OCI-LY7 (cell line): ENCODE data around the gene FANCD2. TPM values are rescaled to one million over a fixed set of nuclear protein-coding genes. Genes with fewer than 3 reads are reported as not detected.

ENCODE experiments used
- BruUV-seq: library from RNA; stranded (reverse); fragments of 400-500 nt; replicated peaks from 2 replicates; lab custom pipeline; 2021; lab: Mats Ljungman, UMichigan
- CTCF ChIA-PET: fragments of 300-600 bp; sonication (Branson Sonifier 250); formaldehyde crosslinking; loops from one replicate; lab custom pipeline; 2022; ENCODE audit warnings: antibody characterized with exemption; ENCODE audit not compliant: unreplicated experiment; lab: Charles Lee
- POLR2A ChIA-PET: fragments of 300-600 bp; sonication (Branson Sonifier 250); formaldehyde crosslinking; loops from one replicate; lab custom pipeline; 2022; ENCODE audit warnings: antibody characterized with exemption; lab: Charles Lee
- DNase-seq: peaks from one replicate; pipeline ENCODE4 v3.0.0-alpha.2; 2015; ENCODE audit warnings: low spot score
- H2AFZ ChIP-seq: fragments of 200-600 bp; sonication (generic), shearing (Covaris generic); 2 replicates; pipeline ENCODE4 v1.6.1; 2014; ENCODE audit warnings: mild to moderate bottlenecking, antibody characterized with exemption, low read length, moderate library complexity
- H3K27ac ChIP-seq: fragments of 200-600 bp; sonication (generic); 2 replicates; pipeline ENCODE4 v1.5.1; 2014; ENCODE audit warnings: mixed run types, low read depth, mild to moderate bottlenecking, moderate library complexity, low read length, inconsistent platforms; ENCODE audit not compliant: poor library complexity, severe bottlenecking
- H3K36me3 ChIP-seq: fragments of 200-600 bp; sonication (generic); 2 replicates; pipeline ENCODE4 v1.6.1; 2014; ENCODE audit warnings: mild to moderate bottlenecking, antibody characterized with exemption, low read length, moderate library complexity, mixed read lengths; ENCODE audit not compliant: insufficient read depth
- H3K4me1 ChIP-seq: fragments of 200-600 bp; sonication (generic); 2 replicates; pipeline ENCODE4 v1.5.1; 2014; ENCODE audit warnings: mild to moderate bottlenecking, low read length; ENCODE audit not compliant: insufficient read depth, poor library complexity, severe bottlenecking
- H3K4me2 ChIP-seq: fragments of 200-600 bp; sonication (generic); 2 replicates; pipeline ENCODE4 v1.6.1; 2014; ENCODE audit warnings: mild to moderate bottlenecking, low read length
- H3K4me3 ChIP-seq: fragments of 200-600 bp; sonication (generic); 2 replicates; pipeline ENCODE4 v1.5.1; 2014; ENCODE audit warnings: mild to moderate bottlenecking, low read depth, low read length; ENCODE audit not compliant: poor library complexity, severe bottlenecking
- H3K79me2 ChIP-seq: fragments of 200-600 bp; sonication (generic); 2 replicates; pipeline ENCODE4 v1.6.1; 2016; ENCODE audit warnings: low read depth, mild to moderate bottlenecking, low read length, moderate library complexity, mixed read lengths; ENCODE audit not compliant: insufficient read depth
- H3K9me2 ChIP-seq: fragments of 200-600 bp; sonication (generic); 2 replicates; pipeline ENCODE4 v1.6.1; 2016; ENCODE audit warnings: mild to moderate bottlenecking, low read length, mixed read lengths; ENCODE audit not compliant: insufficient read depth
- H3K9me3 ChIP-seq: fragments of 200-600 bp; sonication (generic); 2 replicates; pipeline ENCODE4 v1.6.1; 2014; ENCODE audit warnings: mild to moderate bottlenecking, mixed run types, low read length, mixed read lengths
- H4K20me1 ChIP-seq: fragments of 200-600 bp; sonication (generic); 2 replicates; pipeline ENCODE4 v1.6.1; 2014; ENCODE audit warnings: mild to moderate bottlenecking, antibody characterized with exemption, low read length, moderate library complexity, mixed read lengths; ENCODE audit not compliant: insufficient read depth
- CTCF ChIP-seq: fragments of 200-600 bp; sonication (generic); conservative IDR thresholded peaks from 2 replicates; pipeline ENCODE4 v1.5.1; 2014; ENCODE audit warnings: mild to moderate bottlenecking, antibody characterized with exemption, low read length, moderate library complexity, mixed read lengths
- EZH2phosphoT487 ChIP-seq: fragments of 200-600 bp; sonication (generic); IDR thresholded peaks from 2 replicates; pipeline ENCODE4 v1.6.1; 2018; ENCODE audit warnings: low read depth, borderline replicate concordance, mild to moderate bottlenecking, mixed run types, antibody characterized with exemption, low read length, moderate library complexity, mixed read lengths
- intact Hi-C: fragments of 100-400 bp; cut with micrococcal nuclease; formaldehyde crosslinking; loops from one replicate; pipeline ENCODE4 v1.10.0; 2022; ENCODE audit not compliant: unreplicated experiment
- total RNA-seq, 2 experiments: library from RNA; depleted of rRNA in 1 of 2; stranded (reverse); fragments of >200 nt in 1 of 2; shearing (Covaris generic) in 1 of 2; gene quantifications; 2 replicates each; pipeline ENCODE4 v1.2.3, GENCODE V29; 2014 to 2022

The FANCD2 gene
- total RNA-seq, 2 experiments from 2014 or later = 112 to 130 TPM

GRCh38 chr3:10004506-10004905 lies 21.7 kb upstream of the FANCD2 start:
- Histone ChIP-seq H3K27ac (no peak overlapping the region), H3K4me3 (no peak overlapping the region), H3K4me1 (peaks cover 12% of the 10 kb centered on the region), H3K79me2 (0 out of 2 replicates have a peak, but pooled peaks cover 10% of the 10 kb centered on the region), H3K4me2 (no peak overlapping the region), H3K9me2 (no peaks in the 10 kb centered on the region), H2AFZ (no peak overlapping the region), H3K9me3 (no peaks in the 10 kb centered on the region), H4K20me1 (no peaks in the 10 kb centered on the region), H3K36me3 (peaks cover 51% of the 10 kb centered on the region)
- no TSS peak for BruUV-seq
- ChIA-PET POLR2A (interaction anchor here (0.6 kb wide), 1 partner anchor 50 kb away, joined by 3 read pairs; no protein-coding TSS in a partner anchor), CTCF (no interaction called here)
- no peak for DNase-seq
- TF ChIP-seq CTCF = no peak
- TF ChIP-seq EZH2phosphoT487 = no peak
- intact Hi-C loops = no loop called here

GRCh38 chr3:10004960-10005564 lies 21.2 kb upstream of the FANCD2 start:
- ChIA-PET POLR2A (interaction anchor here (0.6 to 0.7 kb wide), 2 partner anchors 40 to 50 kb away, joined by 3 read pairs; no protein-coding TSS in a partner anchor), CTCF (no interaction called here)
- Histone ChIP-seq H3K9me3 (no peaks in the 10 kb centered on the region), H3K79me2 (0 out of 2 replicates have a peak, but pooled peaks cover 4% of the 10 kb centered on the region), H3K27ac (no peak overlapping the region), H3K9me2 (no peaks in the 10 kb centered on the region), H3K36me3 (peaks cover 46% of the 10 kb centered on the region), H3K4me3 (no peak overlapping the region), H4K20me1 (no peaks in the 10 kb centered on the region), H2AFZ (no peak overlapping the region), H3K4me2 (no peak overlapping the region), H3K4me1 (peaks cover 13% of the 10 kb centered on the region)
- TF ChIP-seq EZH2phosphoT487 (no peak), CTCF (no peak)
- intact Hi-C loops = no loop called here
- DNase-seq = no peak
- no TSS peak for BruUV-seq

- no peak overlapping the region for H3K4me2 ChIP-seq
- POLR2A ChIA-PET = no interaction called here
- BruUV-seq = TSS peak; percentile 26
These were observed 20.0 kb upstream of the FANCD2 start for GRCh38 chr3:10006048-10006761.

More at GRCh38 chr3:10006048-10006761, 20.0 kb upstream of the FANCD2 start:
- Histone ChIP-seq H3K4me1 (peaks cover 21% of the 10 kb centered on the region), H3K27ac (no peak overlapping the region), H3K36me3 (peaks cover 34% of the 10 kb centered on the region), H3K9me2 (no peaks in the 10 kb centered on the region), H3K79me2 (no peaks in the 10 kb centered on the region), H4K20me1 (no peaks in the 10 kb centered on the region), H2AFZ (no peak overlapping the region), H3K9me3 (no peaks in the 10 kb centered on the region), H3K4me3 (no peak overlapping the region)
- intact Hi-C loops = no loop called here
- TF ChIP-seq EZH2phosphoT487 = no peak
- TF ChIP-seq CTCF = no peak
- CTCF ChIA-PET = no interaction called here
- no peak for DNase-seq
